ENCODE data around the gene SORCS3. TPM values are rescaled to one million over a fixed set of nuclear protein-coding genes. Genes with fewer than 3 reads are reported as not detected.

Gene SORCS3
- total RNA-seq, 1 donor from 2014 or later: 0.31 TPM

DNA sequence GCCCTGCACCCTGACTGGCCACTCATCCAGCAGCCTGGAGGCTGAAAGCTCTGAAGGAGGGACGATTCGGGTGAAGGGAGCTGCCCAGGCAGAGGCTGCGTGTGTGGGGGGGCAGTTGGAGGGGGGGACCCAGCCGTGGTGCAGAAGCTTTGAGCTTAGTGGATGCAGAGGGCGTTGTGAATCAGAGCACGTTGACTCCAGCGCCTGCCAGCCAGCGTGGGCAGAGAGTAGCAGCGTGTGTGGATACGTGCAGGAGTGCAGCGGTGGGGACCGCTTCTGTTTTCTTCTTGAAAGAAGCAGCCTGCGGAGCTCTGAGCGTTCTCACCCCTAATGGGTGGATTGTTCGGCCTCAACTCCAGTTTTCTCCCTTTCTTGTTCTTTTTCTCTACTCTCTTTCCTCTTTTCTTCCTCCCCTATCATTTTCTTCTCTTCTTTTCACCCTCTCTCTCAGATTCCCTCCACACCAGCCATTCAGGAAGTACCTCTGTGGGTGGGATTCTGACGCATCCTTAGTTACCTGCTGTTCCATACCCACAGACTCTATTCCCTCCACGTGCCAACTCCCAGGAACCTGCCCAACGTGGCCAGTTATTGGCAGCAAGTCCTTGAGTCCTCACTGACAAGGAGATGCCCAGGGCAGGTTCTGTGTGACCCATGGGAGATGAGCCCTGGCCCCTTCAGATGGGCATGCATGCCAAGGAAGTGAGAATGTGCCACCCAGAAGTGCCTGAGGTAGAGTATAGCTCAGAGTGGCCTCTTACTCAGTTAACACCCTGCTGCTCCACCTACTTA is 47.4 kb downstream of the SORCS3 start:
- Mint-ChIP-seq H3K4me3 (ENCODE audit: low read depth) (no peak overlapping the region), H3K27me3 (peaks cover 39% of the 10 kb centered on the region), H3K27ac (no peak overlapping the region), H3K4me1 (ENCODE audit: low read depth) (no peaks in the 10 kb centered on the region), H3K36me3 (ENCODE audit: insufficient read depth) (no peaks in the 10 kb centered on the region), H3K9me3 (ENCODE audit: low read depth) (no peaks in the 10 kb centered on the region)
- no peak for DNase-seq (ENCODE audit: low spot score, unreplicated experiment)
- TF ChIP-seq, protein P1, sequence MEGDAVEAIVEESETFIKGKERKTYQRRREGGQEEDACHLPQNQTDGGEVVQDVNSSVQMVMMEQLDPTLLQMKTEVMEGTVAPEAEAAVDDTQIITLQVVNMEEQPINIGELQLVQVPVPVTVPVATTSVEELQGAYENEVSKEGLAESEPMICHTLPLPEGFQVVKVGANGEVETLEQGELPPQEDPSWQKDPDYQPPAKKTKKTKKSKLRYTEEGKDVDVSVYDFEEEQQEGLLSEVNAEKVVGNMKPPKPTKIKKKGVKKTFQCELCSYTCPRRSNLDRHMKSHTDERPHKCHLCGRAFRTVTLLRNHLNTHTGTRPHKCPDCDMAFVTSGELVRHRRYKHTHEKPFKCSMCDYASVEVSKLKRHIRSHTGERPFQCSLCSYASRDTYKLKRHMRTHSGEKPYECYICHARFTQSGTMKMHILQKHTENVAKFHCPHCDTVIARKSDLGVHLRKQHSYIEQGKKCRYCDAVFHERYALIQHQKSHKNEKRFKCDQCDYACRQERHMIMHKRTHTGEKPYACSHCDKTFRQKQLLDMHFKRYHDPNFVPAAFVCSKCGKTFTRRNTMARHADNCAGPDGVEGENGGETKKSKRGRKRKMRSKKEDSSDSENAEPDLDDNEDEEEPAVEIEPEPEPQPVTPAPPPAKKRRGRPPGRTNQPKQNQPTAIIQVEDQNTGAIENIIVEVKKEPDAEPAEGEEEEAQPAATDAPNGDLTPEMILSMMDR (IDR thresholded peaks at IDR 0.05; ENCODE audit: unreplicated experiment): no peak

DNA sequence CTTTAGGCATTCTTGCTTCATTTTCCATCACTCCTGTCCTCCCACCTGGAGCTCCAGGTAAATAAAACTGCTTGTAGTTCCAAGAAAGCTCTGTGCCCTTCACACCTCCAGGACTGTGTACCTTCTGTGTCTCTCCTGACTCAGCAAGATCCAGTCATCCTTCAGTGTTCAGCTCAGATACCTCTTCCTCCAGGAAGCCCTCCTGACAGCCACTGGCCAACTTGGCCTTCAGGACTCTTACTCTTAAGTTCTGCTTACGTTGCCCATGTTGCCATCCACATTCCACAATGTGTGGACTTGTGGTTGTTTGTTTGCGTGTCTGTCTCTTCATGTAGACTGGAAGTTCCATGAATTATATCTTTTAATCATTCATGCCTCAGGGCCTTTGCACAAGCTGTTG is 48.0 kb downstream of the SORCS3 start:
- Mint-ChIP-seq H3K4me1 (ENCODE audit: low read depth) (no peaks in the 10 kb centered on the region), H3K36me3 (ENCODE audit: insufficient read depth) (no peaks in the 10 kb centered on the region), H3K27me3 (peaks cover 41% of the 10 kb centered on the region), H3K9me3 (ENCODE audit: low read depth) (no peaks in the 10 kb centered on the region), H3K27ac (no peak overlapping the region), H3K4me3 (ENCODE audit: low read depth) (no peak overlapping the region)
- DNase-seq (ENCODE audit: low spot score, unreplicated experiment): no peak
- TF ChIP-seq, protein P1 (IDR thresholded peaks at IDR 0.05; ENCODE audit: unreplicated experiment): no peak

DNA sequence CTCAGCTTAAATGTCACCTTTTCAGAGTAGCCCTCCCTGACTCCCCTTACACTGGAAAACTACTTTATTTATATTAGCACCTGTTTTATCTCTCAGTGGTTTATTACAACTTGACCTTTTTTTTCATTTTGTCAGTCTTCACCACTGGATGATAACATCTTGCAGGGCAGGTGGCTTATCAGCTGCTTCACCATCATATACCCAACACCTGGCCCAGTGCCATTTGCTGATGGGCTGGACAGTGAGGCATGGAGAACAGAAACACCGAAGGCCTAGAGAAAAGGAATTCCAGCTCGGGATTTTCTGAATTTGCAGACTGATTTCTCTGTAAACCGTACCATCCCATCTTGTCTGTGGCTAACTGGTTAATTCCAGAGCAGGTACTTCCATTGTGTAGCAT is 48.5 kb downstream of the SORCS3 start:
- no peak overlapping the region for H3K4me3 Mint-ChIP-seq (ENCODE audit: low read depth)
- H3K9me3 Mint-ChIP-seq (ENCODE audit: low read depth): no peaks in the 10 kb centered on the region
- no peaks in the 10 kb centered on the region for H3K4me1 Mint-ChIP-seq (ENCODE audit: low read depth)
- no peak for DNase-seq (ENCODE audit: low spot score, unreplicated experiment)
- H3K27me3 Mint-ChIP-seq: peaks cover 41% of the 10 kb centered on the region
- no peak overlapping the region for H3K27ac Mint-ChIP-seq
- TF ChIP-seq, protein P1 (IDR thresholded peaks at IDR 0.05; ENCODE audit: unreplicated experiment): no peak
- H3K36me3 Mint-ChIP-seq (ENCODE audit: insufficient read depth): no peaks in the 10 kb centered on the region

DNA sequence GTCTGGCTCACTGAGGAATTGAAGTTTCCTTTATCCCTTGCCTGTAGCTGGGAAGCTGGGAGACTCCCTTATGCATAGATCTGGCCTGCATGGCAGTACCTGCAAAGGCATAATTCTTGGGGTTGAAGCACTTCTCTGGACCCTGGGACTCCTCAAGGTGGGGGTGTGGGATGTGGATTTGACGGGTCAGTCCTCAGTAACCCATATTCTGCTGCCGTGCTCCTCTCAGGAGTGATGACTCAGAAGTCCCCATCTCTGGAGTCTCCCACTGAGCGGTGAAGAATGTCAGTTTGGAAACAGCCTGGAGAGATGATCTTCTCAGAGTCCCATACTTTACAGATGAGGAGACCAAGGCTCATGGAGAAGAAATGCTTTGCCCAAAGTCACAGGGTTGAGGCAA is 49.0 kb downstream of the SORCS3 start:
- H3K27me3 Mint-ChIP-seq: peaks cover 39% of the 10 kb centered on the region
- TF ChIP-seq, protein P1 (IDR thresholded peaks at IDR 0.05; ENCODE audit: unreplicated experiment): no peak
- no peaks in the 10 kb centered on the region for H3K9me3 Mint-ChIP-seq (ENCODE audit: low read depth)
- no peak overlapping the region for H3K4me3 Mint-ChIP-seq (ENCODE audit: low read depth)
- H3K36me3 Mint-ChIP-seq (ENCODE audit: insufficient read depth): no peaks in the 10 kb centered on the region
- DNase-seq (ENCODE audit: low spot score, unreplicated experiment): no peak
- H3K27ac Mint-ChIP-seq: no peak overlapping the region
- H3K4me1 Mint-ChIP-seq (ENCODE audit: low read depth): no peaks in the 10 kb centered on the region

DNA sequence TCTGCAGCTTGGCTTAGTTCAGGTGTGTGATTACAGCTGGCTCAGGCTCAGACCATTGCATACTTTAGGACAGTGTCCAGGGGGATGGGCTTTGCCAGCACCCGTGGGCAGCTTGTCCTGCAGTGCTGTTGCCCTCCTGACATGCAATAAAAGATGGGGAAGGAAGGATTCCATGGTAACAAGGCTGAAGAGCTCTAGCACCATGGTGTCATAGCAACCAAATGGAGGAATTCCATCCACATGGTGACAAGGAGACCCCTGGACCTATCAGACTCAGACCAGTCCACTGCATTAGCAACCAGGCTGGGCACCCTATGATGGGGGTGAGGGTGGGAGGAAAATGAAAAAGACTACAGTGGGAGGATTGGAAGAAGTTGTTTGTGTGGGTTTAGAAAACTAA is 49.9 kb downstream of the SORCS3 start:
- H3K4me1 Mint-ChIP-seq (ENCODE audit: low read depth): no peaks in the 10 kb centered on the region
- DNase-seq (ENCODE audit: low spot score, unreplicated experiment): no peak
- no peak overlapping the region for H3K27ac Mint-ChIP-seq
- H3K27me3 Mint-ChIP-seq: peaks cover 36% of the 10 kb centered on the region
- no peak overlapping the region for H3K4me3 Mint-ChIP-seq (ENCODE audit: low read depth)
- H3K36me3 Mint-ChIP-seq (ENCODE audit: insufficient read depth): no peaks in the 10 kb centered on the region
- TF ChIP-seq, protein P1 (IDR thresholded peaks at IDR 0.05; ENCODE audit: unreplicated experiment): no peak
- no peaks in the 10 kb centered on the region for H3K9me3 Mint-ChIP-seq (ENCODE audit: low read depth)

All from progenitor cell of endocrine pancreas (in vitro differentiated cells).